Endodermal cell (in vitro differentiated cells): ENCODE data around the gene SMYD3. TPM values are rescaled to one million over a fixed set of nuclear protein-coding genes. Genes with fewer than 3 reads are reported as not detected.

ENCODE experiments used
- DNase-seq: peaks from one replicate; pipeline ENCODE4 v3.0.0-alpha.2; 2017
- H3K27ac ChIP-seq: 2 replicates; pipeline ENCODE4 v1.5.1; 2013; ENCODE audit warnings: mild to moderate bottlenecking, low read depth, low read length, moderate library complexity
- H3K27me3 ChIP-seq: 2 replicates; pipeline ENCODE4 v1.6.1; 2013; ENCODE audit warnings: mild to moderate bottlenecking, low read length, moderate library complexity; ENCODE audit not compliant: insufficient read depth, control insufficient read depth, poor library complexity, severe bottlenecking
- H3K36me3 ChIP-seq: 2 replicates; pipeline ENCODE4 v1.7.0; 2013; ENCODE audit warnings: mild to moderate bottlenecking, low read length, moderate library complexity; ENCODE audit not compliant: control insufficient read depth, insufficient read depth
- H3K4me1 ChIP-seq: one replicate; pipeline ENCODE4 v1.7.0; 2013; ENCODE audit warnings: low read length; ENCODE audit not compliant: control insufficient read depth, insufficient read depth
- H3K4me3 ChIP-seq: 2 replicates; pipeline ENCODE4 v1.5.1; 2013; ENCODE audit warnings: mild to moderate bottlenecking, low read length, moderate library complexity
- H3K9ac ChIP-seq: 2 replicates; pipeline ENCODE4 v1.6.1; 2013; ENCODE audit warnings: mild to moderate bottlenecking, low read length, moderate library complexity; ENCODE audit not compliant: poor library complexity, severe bottlenecking; ENCODE audit errors: extremely low read depth
- H3K9me3 ChIP-seq: 2 replicates; pipeline ENCODE4 v1.6.1; 2013; ENCODE audit warnings: mild to moderate bottlenecking, low read length, moderate library complexity; ENCODE audit not compliant: control insufficient read depth
- H3K27ac Mint-ChIP-seq: 2 replicates; pipeline ENCODE4 v1.8.0; 2020; ENCODE audit warnings: mixed read lengths
- H3K27me3 Mint-ChIP-seq: 2 replicates; pipeline ENCODE4 v1.8.0; 2021; ENCODE audit warnings: mild to moderate bottlenecking, mixed read lengths; ENCODE audit not compliant: insufficient read depth
- H3K36me3 Mint-ChIP-seq: 2 replicates; pipeline ENCODE4 v1.8.0; 2020; ENCODE audit warnings: low read depth, mixed read lengths
- H3K4me1 Mint-ChIP-seq: 2 replicates; pipeline ENCODE4 v1.8.0; 2020; ENCODE audit warnings: mixed read lengths
- H3K4me3 Mint-ChIP-seq: 2 replicates; pipeline ENCODE4 v1.8.0; 2020; ENCODE audit warnings: mild to moderate bottlenecking, moderate library complexity, mixed read lengths
- H3K9me3 Mint-ChIP-seq: 2 replicates; pipeline ENCODE4 v1.8.0; 2020; ENCODE audit warnings: mild to moderate bottlenecking, mixed read lengths
- WGBS, 2 experiments: methylation state at CpG; one replicate each; pipeline versions ENCODE4 v1.1.5 to v1.1.7; 2013; ENCODE audit warnings: missing lambda C conversion rate in 2 of 2, mixed read lengths in 1 of 2; ENCODE audit not compliant: insufficient coverage in 1 of 2, insufficient read length in 1 of 2; 5-methylcytosine and 5-hydroxymethylcytosine counted together
- total RNA-seq, 2 donors: library from RNA; stranded (reverse); fragmentation: NEBNext Ultra II Directional in 1 of 2; extraction: Animal tissue kit (Norgen Biotek cat#: 25700) in 1 of 2; gene quantifications; 2 replicates in 1 of 2; 3 replicates in 1 of 2; pipeline ENCODE4 v1.2.1, GENCODE V29; 2021
- TF ChIP-seq, protein P1 (sequence below): fragments of 200-600 bp; sonication (generic); conservative IDR thresholded peaks from 2 replicates; pipeline ENCODE4 v1.5.0; 2021; ENCODE audit warnings: antibody characterized with exemption, mild to moderate bottlenecking

SMYD3 gene
- total RNA-seq, 2 donors from 2014 or later = 32.3 to 45.8 TPM

DNA sequence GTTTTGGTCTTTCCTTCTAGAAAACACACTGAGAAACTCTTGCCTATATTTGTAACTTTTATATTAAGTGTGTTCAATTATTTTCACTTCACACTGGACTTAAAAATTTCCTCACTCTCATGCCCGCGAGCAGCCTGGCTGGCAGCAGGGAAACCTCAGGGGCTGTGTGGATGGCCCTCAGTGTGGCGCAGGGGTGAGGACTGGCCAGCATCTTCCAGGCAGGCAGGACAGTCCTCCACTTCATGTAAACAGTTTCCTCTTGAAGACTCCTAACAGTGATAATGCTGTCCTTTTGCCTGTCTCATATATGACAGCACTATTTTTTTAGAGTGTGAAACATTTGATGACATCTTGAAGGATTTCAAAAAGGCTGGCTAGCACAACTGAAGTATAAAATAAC, 733.7 kb downstream of the SMYD3 start:
- peaks cover 28% of the 10 kb centered on the region for H3K4me1 Mint-ChIP-seq
- TF ChIP-seq, protein P1, sequence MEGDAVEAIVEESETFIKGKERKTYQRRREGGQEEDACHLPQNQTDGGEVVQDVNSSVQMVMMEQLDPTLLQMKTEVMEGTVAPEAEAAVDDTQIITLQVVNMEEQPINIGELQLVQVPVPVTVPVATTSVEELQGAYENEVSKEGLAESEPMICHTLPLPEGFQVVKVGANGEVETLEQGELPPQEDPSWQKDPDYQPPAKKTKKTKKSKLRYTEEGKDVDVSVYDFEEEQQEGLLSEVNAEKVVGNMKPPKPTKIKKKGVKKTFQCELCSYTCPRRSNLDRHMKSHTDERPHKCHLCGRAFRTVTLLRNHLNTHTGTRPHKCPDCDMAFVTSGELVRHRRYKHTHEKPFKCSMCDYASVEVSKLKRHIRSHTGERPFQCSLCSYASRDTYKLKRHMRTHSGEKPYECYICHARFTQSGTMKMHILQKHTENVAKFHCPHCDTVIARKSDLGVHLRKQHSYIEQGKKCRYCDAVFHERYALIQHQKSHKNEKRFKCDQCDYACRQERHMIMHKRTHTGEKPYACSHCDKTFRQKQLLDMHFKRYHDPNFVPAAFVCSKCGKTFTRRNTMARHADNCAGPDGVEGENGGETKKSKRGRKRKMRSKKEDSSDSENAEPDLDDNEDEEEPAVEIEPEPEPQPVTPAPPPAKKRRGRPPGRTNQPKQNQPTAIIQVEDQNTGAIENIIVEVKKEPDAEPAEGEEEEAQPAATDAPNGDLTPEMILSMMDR = no peak
- Histone ChIP-seq H3K27ac (no peak overlapping the region), H3K9ac (no peak overlapping the region), H3K4me3 (no peak overlapping the region), H3K36me3 (no peaks in the 10 kb centered on the region), H3K27me3 (no peaks in the 10 kb centered on the region), H3K4me1 (no peaks in the 10 kb centered on the region), H3K9me3 (no peaks in the 10 kb centered on the region)
- DNase-seq = no peak
- peaks cover 3% of the 10 kb centered on the region for H3K9me3 Mint-ChIP-seq
- 96% methylated on average over 3 of the region's 3 CpGs; no CpG with 5 or more reads in 1 of the 2 experiments for WGBS, 2 experiments
- H3K27ac Mint-ChIP-seq = no peak overlapping the region
- H3K4me3 Mint-ChIP-seq = no peak overlapping the region
- no peaks in the 10 kb centered on the region for H3K36me3 Mint-ChIP-seq
- H3K27me3 Mint-ChIP-seq = peaks cover 17% of the 10 kb centered on the region

GRCh38 chr1:245772739-245773138, 734.3 kb downstream of the SMYD3 start:
- Histone ChIP-seq H3K27me3 (no peaks in the 10 kb centered on the region), H3K9ac (no peak overlapping the region), H3K4me1 (no peaks in the 10 kb centered on the region), H3K36me3 (no peaks in the 10 kb centered on the region), H3K4me3 (no peak overlapping the region), H3K9me3 (no peaks in the 10 kb centered on the region), H3K27ac (no peak overlapping the region)
- TF ChIP-seq, protein P1 = no peak
- WGBS, 2 experiments = no CpG with 5 or more reads among the region's 1 CpG
- H3K9me3 Mint-ChIP-seq = peaks cover 3% of the 10 kb centered on the region
- H3K4me3 Mint-ChIP-seq = no peak overlapping the region
- peaks cover 25% of the 10 kb centered on the region for H3K4me1 Mint-ChIP-seq
- no peaks in the 10 kb centered on the region for H3K36me3 Mint-ChIP-seq
- DNase-seq = no peak
- peaks cover 19% of the 10 kb centered on the region for H3K27me3 Mint-ChIP-seq
- no peak overlapping the region for H3K27ac Mint-ChIP-seq

DNA sequence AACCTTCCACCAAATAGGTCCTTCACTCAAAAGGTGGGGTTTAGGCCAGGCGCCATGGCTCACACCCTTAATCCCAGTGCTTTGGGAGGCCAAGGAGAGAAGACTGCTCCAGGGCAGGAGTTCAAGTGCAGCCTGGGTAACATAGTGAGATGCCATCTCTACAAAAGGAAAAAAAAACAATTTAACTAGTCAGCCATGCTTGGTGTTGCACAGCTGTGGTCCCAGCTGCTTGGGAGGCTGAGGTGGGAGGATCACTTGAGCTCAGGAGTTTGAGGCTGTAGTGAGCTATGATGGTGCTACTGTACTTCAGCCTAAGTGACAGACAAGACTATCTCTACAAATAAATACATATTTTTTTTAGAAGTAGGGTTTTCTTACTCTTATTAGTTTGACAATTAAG, 734.8 kb downstream of the SMYD3 start:
- Mint-ChIP-seq H3K9me3 (peaks cover 3% of the 10 kb centered on the region), H3K36me3 (no peaks in the 10 kb centered on the region), H3K4me3 (no peak overlapping the region), H3K27me3 (peaks cover 23% of the 10 kb centered on the region), H3K27ac (no peak overlapping the region), H3K4me1 (peaks cover 25% of the 10 kb centered on the region)
- Histone ChIP-seq H3K4me1 (no peaks in the 10 kb centered on the region), H3K27me3 (no peaks in the 10 kb centered on the region), H3K36me3 (no peaks in the 10 kb centered on the region), H3K9me3 (no peaks in the 10 kb centered on the region), H3K27ac (no peak overlapping the region), H3K4me3 (no peak overlapping the region), H3K9ac (no peak overlapping the region)
- no peak for DNase-seq
- WGBS, 2 experiments = 97 to 100% methylated on average over 1 of the region's 1 CpG
- TF ChIP-seq, protein P1 = no peak
